ENCODE results near the gene AQP6.

AQP6 gene

GRCh38 chr12:49963976-49964815 lies 8.6 kb upstream of the AQP6 start:
- TF ChIP-seq CTCF (IDR thresholded peaks at IDR 0.05; ENCODE audit: low read depth, low read length), result no peak
- no peak overlapping the region for H3K4me3 ChIP-seq (ENCODE audit: low read depth, low read length)

- no peak overlapping the region for H3K4me3 ChIP-seq (ENCODE audit: low read depth, low read length)
- TF ChIP-seq CTCF (IDR thresholded peaks at IDR 0.05; ENCODE audit: low read depth, low read length), result no peak
These were observed 7.7 kb upstream of the AQP6 start for GRCh38 chr12:49964849-49965624.

GRCh38 chr12:49965836-49966235 lies 6.9 kb upstream of the AQP6 start:
- no peak overlapping the region for H3K4me3 ChIP-seq (ENCODE audit: low read depth, low read length)
- no peak for TF ChIP-seq CTCF (IDR thresholded peaks at IDR 0.05; ENCODE audit: low read depth, low read length)

GRCh38 chr12:49966511-49967041 lies 6.2 kb upstream of the AQP6 start:
- TF ChIP-seq CTCF (IDR thresholded peaks at IDR 0.05; ENCODE audit: low read depth, low read length), result no peak
- no peak overlapping the region for H3K4me3 ChIP-seq (ENCODE audit: low read depth, low read length)

GRCh38 chr12:49967042-49967776 lies 5.5 kb upstream of the AQP6 start:
- peak overlapping the region; percentile 50 for H3K4me3 ChIP-seq (ENCODE audit: low read depth, low read length)

GRCh38 chr12:49967777-49968250 lies 4.9 kb upstream of the AQP6 start:
- no peak overlapping the region; the same call in none of the 2 replicates for H3K4me3 ChIP-seq (ENCODE audit: low read depth, low read length)

More at GRCh38 chr12:49967042-49967776, 5.5 kb upstream of the AQP6 start:
- TF ChIP-seq CTCF (IDR thresholded peaks at IDR 0.05; ENCODE audit: low read depth, low read length), result peak; percentile 82

More at GRCh38 chr12:49967777-49968250, 4.9 kb upstream of the AQP6 start:
- no peak for TF ChIP-seq CTCF (IDR thresholded peaks at IDR 0.05; ENCODE audit: low read depth, low read length)
